GM23248 (cell line): ENCODE measurements around the gene SPOPL. TPM values are rescaled to one million over a fixed set of nuclear protein-coding genes. Genes with fewer than 3 reads are reported as not detected.

Source experiments
- DNase-seq: peaks from one replicate; pipeline ENCODE4 v3.0.0-alpha.2; 2015
- H2AFZ ChIP-seq: fragments of 200-600 bp; sonication (generic); 2 replicates; pipeline ENCODE4 v1.6.1; 2016; ENCODE audit warnings: antibody characterized with exemption
- H3F3A ChIP-seq: fragments of 200-600 bp; sonication (generic); 2 replicates; pipeline ENCODE4 v1.6.1; 2016; ENCODE audit warnings: mild to moderate bottlenecking, antibody characterized with exemption, mixed run types; ENCODE audit not compliant: insufficient read depth
- H3K27ac ChIP-seq: fragments of 200-600 bp; sonication (generic); 2 replicates; pipeline ENCODE4 v1.5.1; 2016; ENCODE audit warnings: mild to moderate bottlenecking
- H3K27me3 ChIP-seq: fragments of 200-600 bp; sonication (generic); replicated peaks from 2 replicates; pipeline ENCODE4 v1.6.1; 2016; ENCODE audit warnings: mild to moderate bottlenecking; ENCODE audit not compliant: insufficient read depth
- H3K36me3 ChIP-seq: fragments of 200-600 bp; sonication (generic); 2 replicates; pipeline ENCODE4 v1.6.1; 2016; ENCODE audit warnings: low read depth, mild to moderate bottlenecking
- H3K4me1 ChIP-seq: fragments of 200-600 bp; sonication (generic); 2 replicates; pipeline ENCODE4 v1.6.1; 2016; ENCODE audit warnings: mild to moderate bottlenecking; ENCODE audit not compliant: insufficient read depth
- H3K4me2 ChIP-seq: fragments of 200-600 bp; sonication (generic); one replicate; pipeline ENCODE4 v1.6.1; 2016; ENCODE audit warnings: mild to moderate bottlenecking; ENCODE audit not compliant: unreplicated experiment
- H3K4me3 ChIP-seq: fragments of 200-600 bp; sonication (generic); 2 replicates; pipeline ENCODE4 v1.5.1; 2016; ENCODE audit warnings: mild to moderate bottlenecking
- H3K79me2 ChIP-seq: fragments of 200-600 bp; sonication (generic); 2 replicates; pipeline ENCODE4 v1.6.1; 2016; ENCODE audit warnings: mild to moderate bottlenecking; ENCODE audit not compliant: insufficient read depth
- H3K9ac ChIP-seq: fragments of 200-600 bp; sonication (generic); 2 replicates; pipeline ENCODE4 v1.6.1; 2016; ENCODE audit warnings: mild to moderate bottlenecking
- H3K9me2 ChIP-seq: fragments of 200-600 bp; sonication (generic); 2 replicates; pipeline ENCODE4 v1.6.1; 2016; ENCODE audit warnings: mixed run types, mild to moderate bottlenecking, moderate library complexity; ENCODE audit not compliant: insufficient read depth
- H3K9me3 ChIP-seq: fragments of 200-600 bp; sonication (generic); one replicate; pipeline ENCODE4 v1.6.1; 2017; ENCODE audit warnings: low read depth
- H4K20me1 ChIP-seq: fragments of 200-600 bp; sonication (generic); 2 replicates; pipeline ENCODE4 v1.6.0; 2016; ENCODE audit not compliant: insufficient read depth
- EZH2 ChIP-seq: fragments of 200-600 bp; sonication (generic); IDR thresholded peaks from 2 replicates; pipeline ENCODE4 v1.6.1; 2018; ENCODE audit warnings: antibody characterized with exemption, mild to moderate bottlenecking; ENCODE audit not compliant: insufficient read depth, poor library complexity, severe bottlenecking
- EZH2phosphoT487 ChIP-seq: fragments of 200-600 bp; sonication (generic); IDR thresholded peaks from 2 replicates; pipeline ENCODE4 v1.6.1; 2018; ENCODE audit warnings: antibody characterized with exemption, moderate library complexity, mild to moderate bottlenecking, low read depth; ENCODE audit not compliant: insufficient read depth
- WGBS, 2 experiments: methylation state at CpG; one replicate each; pipeline ENCODE4 v1.1.6; 2015 to 2017; ENCODE audit warnings: low lambda C conversion rate in 2 of 2, low coverage in 1 of 2; ENCODE audit errors: missing lambda C conversion rate in 2 of 2; 5-methylcytosine and 5-hydroxymethylcytosine counted together
- in situ Hi-C: fragments of 300-500 bp; cut with MboI; formaldehyde crosslinking; loops from 2 replicates; pipeline ENCODE4 v1.15.0; 2020
- polyA plus RNA-seq: library from polyadenylated mRNA; unstranded; fragments of >200 nt; fragmentation: Nextera tagmentation; extraction: Ambion mirVana; gene quantifications from 2 replicates; pipeline ENCODE4 v1.2.1, GENCODE V29; 2016
- total RNA-seq: library from RNA; depleted of rRNA; stranded (reverse); fragments of >200 nt; shearing (Covaris generic); gene quantifications from 2 replicates; pipeline ENCODE4 v1.2.3, GENCODE V29; 2014

The SPOPL gene
- total and polyA plus RNA-seq, 2 experiments from 2014 or later, result 3.6 to 12.0 TPM

DNA sequence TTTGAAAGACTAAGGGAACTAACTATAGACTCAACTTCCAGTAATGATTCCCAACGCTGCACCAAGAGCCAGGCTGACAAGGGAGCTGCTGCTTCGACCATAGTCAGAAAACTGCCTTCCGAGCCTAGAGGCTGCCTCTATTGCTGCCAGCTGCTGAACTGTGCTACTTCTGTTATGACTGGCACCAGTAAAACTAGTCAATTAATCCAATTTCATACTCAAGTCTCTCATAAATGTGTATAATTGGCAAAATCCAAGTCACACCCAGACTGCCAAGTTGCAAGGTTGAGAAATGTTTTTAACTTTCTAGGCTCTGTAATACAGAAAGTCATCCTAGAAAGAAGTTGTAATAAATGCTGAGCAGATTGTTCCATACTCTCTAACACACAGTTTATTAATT lies 117.4 kb downstream of the SPOPL start:
- no peaks in the 10 kb centered on the region for H4K20me1 ChIP-seq
- H3K9ac ChIP-seq, result no peak overlapping the region
- no peaks in the 10 kb centered on the region for H3K4me1 ChIP-seq
- H3K4me3 ChIP-seq, result no peak overlapping the region
- WGBS, 2 experiments, result 1 to 10% methylated on average over 3 of the region's 3 CpGs
- H3K27ac ChIP-seq, result no peak overlapping the region
- no peak for TF ChIP-seq EZH2
- TF ChIP-seq EZH2phosphoT487, result no peak
- no peak for DNase-seq
- in situ Hi-C loops, result no loop called here
- no peaks in the 10 kb centered on the region for H3K79me2 ChIP-seq
- no peaks in the 10 kb centered on the region for H3K36me3 ChIP-seq
- H3K4me2 ChIP-seq, result no peak overlapping the region
- H3K9me2 ChIP-seq, result no peaks in the 10 kb centered on the region
- H2AFZ ChIP-seq, result no peak overlapping the region
- no peaks in the 10 kb centered on the region for H3K9me3 ChIP-seq
- H3K27me3 ChIP-seq, result 0 out of 2 replicates have a peak, but pooled peaks cover 7% of the 10 kb centered on the region
- H3F3A ChIP-seq, result no peaks in the 10 kb centered on the region

- no peaks in the 10 kb centered on the region for H4K20me1 ChIP-seq
Observed at GRCh38 chr2:138620431-138620830, 118.9 kb downstream of the SPOPL start.

GRCh38 chr2:138621139-138621538 lies 119.6 kb downstream of the SPOPL start:
- peaks cover 10% of the 10 kb centered on the region; the same call in 1 of the 2 replicates for H3K27me3 ChIP-seq
- in situ Hi-C loops, result no loop called here
- WGBS, 2 experiments, result 43 to 52% methylated on average over 3 of the region's 3 CpGs
- H3K27ac ChIP-seq, result no peak overlapping the region
- H3K4me2 ChIP-seq, result no peak overlapping the region
- DNase-seq, result no peak
- H3K9me3 ChIP-seq, result no peaks in the 10 kb centered on the region
- H3K9ac ChIP-seq, result no peak overlapping the region
- TF ChIP-seq EZH2phosphoT487 (no peak), EZH2 (no peak)
- no peaks in the 10 kb centered on the region for H4K20me1 ChIP-seq
- H3K9me2 ChIP-seq, result no peaks in the 10 kb centered on the region
- no peaks in the 10 kb centered on the region for H3K4me1 ChIP-seq
- no peaks in the 10 kb centered on the region for H3F3A ChIP-seq
- no peak overlapping the region for H2AFZ ChIP-seq
- H3K79me2 ChIP-seq, result no peaks in the 10 kb centered on the region
- no peaks in the 10 kb centered on the region for H3K36me3 ChIP-seq
- H3K4me3 ChIP-seq, result no peak overlapping the region

More at GRCh38 chr2:138620431-138620830, 118.9 kb downstream of the SPOPL start:
- Histone ChIP-seq H2AFZ (no peak overlapping the region), H3K9me3 (no peaks in the 10 kb centered on the region), H3K4me1 (no peaks in the 10 kb centered on the region), H3K27ac (no peak overlapping the region), H3K9ac (no peak overlapping the region), H3F3A (no peaks in the 10 kb centered on the region), H3K4me2 (no peak overlapping the region), H3K36me3 (no peaks in the 10 kb centered on the region), H3K27me3 (peaks cover 10% of the 10 kb centered on the region; the same call in 1 of the 2 replicates), H3K9me2 (no peaks in the 10 kb centered on the region), H3K4me3 (no peak overlapping the region), H3K79me2 (no peaks in the 10 kb centered on the region)
- DNase-seq, result no peak
- 2 to 11% methylated on average over 2 of the region's 2 CpGs for WGBS, 2 experiments
- in situ Hi-C loops, result no loop called here
- TF ChIP-seq EZH2phosphoT487 (no peak), EZH2 (no peak)

GRCh38 chr2:138622613-138623012 lies 121.0 kb downstream of the SPOPL start:
- Histone ChIP-seq H4K20me1 (no peaks in the 10 kb centered on the region), H2AFZ (no peak overlapping the region), H3K9ac (no peak overlapping the region), H3K9me2 (no peaks in the 10 kb centered on the region), H3K4me3 (no peak overlapping the region), H3F3A (no peaks in the 10 kb centered on the region), H3K27me3 (peaks cover 10% of the 10 kb centered on the region; the same call in 1 of the 2 replicates), H3K27ac (no peak overlapping the region), H3K4me2 (no peak overlapping the region), H3K9me3 (no peaks in the 10 kb centered on the region), H3K4me1 (no peaks in the 10 kb centered on the region), H3K36me3 (no peaks in the 10 kb centered on the region), H3K79me2 (no peaks in the 10 kb centered on the region)
- TF ChIP-seq EZH2phosphoT487 (no peak), EZH2 (no peak)
- whole genome bisulfite sequencing, 2 experiments, result 32 to 33% methylated on average over 3 of the region's 3 CpGs
- in situ Hi-C loops, result no loop called here
- DNase-seq, result no peak
